Measurements from ENCODE around the gene CDYL. TPM values are rescaled to one million over a fixed set of nuclear protein-coding genes. Genes with fewer than 3 reads are reported as not detected.

The CDYL gene
- total and polyA plus RNA-seq, 4 donors: 3.3 to 25.4 (median 11.0) TPM

DNA sequence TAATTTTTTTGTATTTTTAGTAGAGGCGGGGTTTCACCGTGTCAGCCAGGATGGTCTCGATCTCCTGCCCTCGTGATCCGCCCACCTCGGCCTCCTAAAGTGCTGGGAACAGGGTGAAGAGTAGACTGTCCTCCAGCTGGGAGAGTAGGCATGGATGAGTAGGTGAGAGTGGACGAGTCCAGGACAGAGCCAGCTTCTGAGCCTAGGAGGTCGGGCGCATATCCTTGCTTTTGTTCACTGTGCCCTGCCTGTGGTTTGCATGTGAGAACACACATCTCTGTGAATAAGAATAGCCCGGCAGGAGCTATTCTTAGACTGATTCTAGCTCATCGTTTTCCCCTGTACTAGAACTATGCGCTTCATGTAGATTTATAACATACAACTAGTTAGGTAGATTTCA lies 149.4 kb downstream of the CDYL start:
- 95% methylated on average over 12 of the region's 12 CpGs for WGBS
- no peak for DNase-seq (ENCODE audit: low spot score)

DNA sequence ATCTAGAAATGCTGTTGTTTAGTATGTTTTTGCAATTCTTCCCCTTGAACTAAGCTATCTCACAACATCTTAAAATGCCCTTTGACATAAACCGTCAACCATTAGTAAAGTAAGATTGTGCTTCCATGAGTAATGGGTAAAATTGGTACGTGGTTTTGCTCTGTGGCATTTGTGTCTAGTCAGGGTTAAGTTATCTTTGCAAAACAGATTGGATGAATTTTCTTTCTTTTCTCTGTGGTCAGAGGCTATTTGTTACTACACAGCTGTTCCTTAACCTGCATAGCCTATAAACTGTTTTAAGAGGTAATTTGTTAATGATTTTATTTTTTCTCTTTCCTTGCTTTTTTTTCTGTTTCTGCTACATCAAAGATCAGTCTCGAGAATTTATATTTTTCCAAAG lies 152.2 kb downstream of the CDYL start:
- Histone ChIP-seq H3K4me1 (ENCODE audit: control insufficient read depth in 4 of 4, insufficient read depth in 4 of 4, low read length in 3 of 4) (no peaks in the 10 kb centered on the region), H3K9me3 (ENCODE audit: control insufficient read depth in 4 of 4, low read length in 3 of 4) (no peaks in the 10 kb centered on the region), H3K27me3 (ENCODE audit: control insufficient read depth in 4 of 4, insufficient read depth in 4 of 4, low read length in 3 of 4) (no peaks in the 10 kb centered on the region), H3K9ac (ENCODE audit: low read depth in 1 of 2, low read length in 2 of 2) (no peak overlapping the region), H3K27ac (ENCODE audit: low read depth in 1 of 2, low read length in 2 of 2) (no peak overlapping the region), H3K36me3 (ENCODE audit: control insufficient read depth in 4 of 4, insufficient read depth in 3 of 4, low read depth in 1 of 4, low read length in 3 of 4) (no peaks in the 10 kb centered on the region), H3K4me3 (ENCODE audit: low read depth in 1 of 3, low read length in 3 of 3) (no peak overlapping the region)
- WGBS: 91% methylated on average over 3 of the region's 3 CpGs
- DNase-seq (ENCODE audit: low spot score): no peak
- no peak for TF ChIP-seq NR2F2 (IDR thresholded peaks at IDR 0.05)
- TF ChIP-seq, protein P1, sequence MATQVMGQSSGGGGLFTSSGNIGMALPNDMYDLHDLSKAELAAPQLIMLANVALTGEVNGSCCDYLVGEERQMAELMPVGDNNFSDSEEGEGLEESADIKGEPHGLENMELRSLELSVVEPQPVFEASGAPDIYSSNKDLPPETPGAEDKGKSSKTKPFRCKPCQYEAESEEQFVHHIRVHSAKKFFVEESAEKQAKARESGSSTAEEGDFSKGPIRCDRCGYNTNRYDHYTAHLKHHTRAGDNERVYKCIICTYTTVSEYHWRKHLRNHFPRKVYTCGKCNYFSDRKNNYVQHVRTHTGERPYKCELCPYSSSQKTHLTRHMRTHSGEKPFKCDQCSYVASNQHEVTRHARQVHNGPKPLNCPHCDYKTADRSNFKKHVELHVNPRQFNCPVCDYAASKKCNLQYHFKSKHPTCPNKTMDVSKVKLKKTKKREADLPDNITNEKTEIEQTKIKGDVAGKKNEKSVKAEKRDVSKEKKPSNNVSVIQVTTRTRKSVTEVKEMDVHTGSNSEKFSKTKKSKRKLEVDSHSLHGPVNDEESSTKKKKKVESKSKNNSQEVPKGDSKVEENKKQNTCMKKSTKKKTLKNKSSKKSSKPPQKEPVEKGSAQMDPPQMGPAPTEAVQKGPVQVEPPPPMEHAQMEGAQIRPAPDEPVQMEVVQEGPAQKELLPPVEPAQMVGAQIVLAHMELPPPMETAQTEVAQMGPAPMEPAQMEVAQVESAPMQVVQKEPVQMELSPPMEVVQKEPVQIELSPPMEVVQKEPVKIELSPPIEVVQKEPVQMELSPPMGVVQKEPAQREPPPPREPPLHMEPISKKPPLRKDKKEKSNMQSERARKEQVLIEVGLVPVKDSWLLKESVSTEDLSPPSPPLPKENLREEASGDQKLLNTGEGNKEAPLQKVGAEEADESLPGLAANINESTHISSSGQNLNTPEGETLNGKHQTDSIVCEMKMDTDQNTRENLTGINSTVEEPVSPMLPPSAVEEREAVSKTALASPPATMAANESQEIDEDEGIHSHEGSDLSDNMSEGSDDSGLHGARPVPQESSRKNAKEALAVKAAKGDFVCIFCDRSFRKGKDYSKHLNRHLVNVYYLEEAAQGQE (IDR thresholded peaks at IDR 0.05): no peak
- no peak for TF ChIP-seq HNF4A (conservative IDR thresholded peaks at IDR 0.05)
- no peak for TF ChIP-seq FOXA1 (IDR thresholded peaks at IDR 0.05)
- TF ChIP-seq, protein P2, sequence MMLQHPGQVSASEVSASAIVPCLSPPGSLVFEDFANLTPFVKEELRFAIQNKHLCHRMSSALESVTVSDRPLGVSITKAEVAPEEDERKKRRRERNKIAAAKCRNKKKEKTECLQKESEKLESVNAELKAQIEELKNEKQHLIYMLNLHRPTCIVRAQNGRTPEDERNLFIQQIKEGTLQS (IDR thresholded peaks at IDR 0.05): no peak
- TF ChIP-seq, protein P3, sequence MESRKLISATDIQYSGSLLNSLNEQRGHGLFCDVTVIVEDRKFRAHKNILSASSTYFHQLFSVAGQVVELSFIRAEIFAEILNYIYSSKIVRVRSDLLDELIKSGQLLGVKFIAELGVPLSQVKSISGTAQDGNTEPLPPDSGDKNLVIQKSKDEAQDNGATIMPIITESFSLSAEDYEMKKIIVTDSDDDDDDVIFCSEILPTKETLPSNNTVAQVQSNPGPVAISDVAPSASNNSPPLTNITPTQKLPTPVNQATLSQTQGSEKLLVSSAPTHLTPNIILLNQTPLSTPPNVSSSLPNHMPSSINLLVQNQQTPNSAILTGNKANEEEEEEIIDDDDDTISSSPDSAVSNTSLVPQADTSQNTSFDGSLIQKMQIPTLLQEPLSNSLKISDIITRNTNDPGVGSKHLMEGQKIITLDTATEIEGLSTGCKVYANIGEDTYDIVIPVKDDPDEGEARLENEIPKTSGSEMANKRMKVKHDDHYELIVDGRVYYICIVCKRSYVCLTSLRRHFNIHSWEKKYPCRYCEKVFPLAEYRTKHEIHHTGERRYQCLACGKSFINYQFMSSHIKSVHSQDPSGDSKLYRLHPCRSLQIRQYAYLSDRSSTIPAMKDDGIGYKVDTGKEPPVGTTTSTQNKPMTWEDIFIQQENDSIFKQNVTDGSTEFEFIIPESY (IDR thresholded peaks at IDR 0.05): no peak
- TF ChIP-seq, protein P4, sequence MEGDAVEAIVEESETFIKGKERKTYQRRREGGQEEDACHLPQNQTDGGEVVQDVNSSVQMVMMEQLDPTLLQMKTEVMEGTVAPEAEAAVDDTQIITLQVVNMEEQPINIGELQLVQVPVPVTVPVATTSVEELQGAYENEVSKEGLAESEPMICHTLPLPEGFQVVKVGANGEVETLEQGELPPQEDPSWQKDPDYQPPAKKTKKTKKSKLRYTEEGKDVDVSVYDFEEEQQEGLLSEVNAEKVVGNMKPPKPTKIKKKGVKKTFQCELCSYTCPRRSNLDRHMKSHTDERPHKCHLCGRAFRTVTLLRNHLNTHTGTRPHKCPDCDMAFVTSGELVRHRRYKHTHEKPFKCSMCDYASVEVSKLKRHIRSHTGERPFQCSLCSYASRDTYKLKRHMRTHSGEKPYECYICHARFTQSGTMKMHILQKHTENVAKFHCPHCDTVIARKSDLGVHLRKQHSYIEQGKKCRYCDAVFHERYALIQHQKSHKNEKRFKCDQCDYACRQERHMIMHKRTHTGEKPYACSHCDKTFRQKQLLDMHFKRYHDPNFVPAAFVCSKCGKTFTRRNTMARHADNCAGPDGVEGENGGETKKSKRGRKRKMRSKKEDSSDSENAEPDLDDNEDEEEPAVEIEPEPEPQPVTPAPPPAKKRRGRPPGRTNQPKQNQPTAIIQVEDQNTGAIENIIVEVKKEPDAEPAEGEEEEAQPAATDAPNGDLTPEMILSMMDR (IDR thresholded peaks at IDR 0.05; ENCODE audit: low read depth, low read length, missing input control): no peak
- no peak for TF ChIP-seq HNF4G (IDR thresholded peaks at IDR 0.05)
- no peak for TF ChIP-seq EGR1 (IDR thresholded peaks at IDR 0.05; ENCODE audit: low read depth in 2 of 2)
- no peak for TF ChIP-seq RXRA (IDR thresholded peaks at IDR 0.05)
- no peak for TF ChIP-seq YY1 (IDR thresholded peaks at IDR 0.05)
- TF ChIP-seq SP1 (IDR thresholded peaks at IDR 0.05): no peak
- TF ChIP-seq, protein P5, sequence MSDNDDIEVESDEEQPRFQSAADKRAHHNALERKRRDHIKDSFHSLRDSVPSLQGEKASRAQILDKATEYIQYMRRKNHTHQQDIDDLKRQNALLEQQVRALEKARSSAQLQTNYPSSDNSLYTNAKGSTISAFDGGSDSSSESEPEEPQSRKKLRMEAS (IDR thresholded peaks at IDR 0.05): no peak
- no peak for TF ChIP-seq RAD21 (IDR thresholded peaks at IDR 0.05)
- TF ChIP-seq GABPA (IDR thresholded peaks at IDR 0.05 in 1 of 2, conservative IDR thresholded peaks at IDR 0.05 in 1 of 2): no peak

More for the DNA sequence above, 149.4 kb downstream of the CDYL start:
- no peaks in the 10 kb centered on the region for H3K36me3 ChIP-seq (ENCODE audit: control insufficient read depth in 4 of 4, insufficient read depth in 3 of 4, low read depth in 1 of 4, low read length in 3 of 4)
- no peak overlapping the region for H3K4me3 ChIP-seq (ENCODE audit: low read depth in 1 of 3, low read length in 3 of 3)
- H3K27ac ChIP-seq (ENCODE audit: low read depth in 1 of 2, low read length in 2 of 2): no peak overlapping the region
- no peaks in the 10 kb centered on the region for H3K4me1 ChIP-seq (ENCODE audit: control insufficient read depth in 4 of 4, insufficient read depth in 4 of 4, low read length in 3 of 4)
- no peaks in the 10 kb centered on the region for H3K9me3 ChIP-seq (ENCODE audit: control insufficient read depth in 4 of 4, low read length in 3 of 4)
- TF ChIP-seq RXRA (IDR thresholded peaks at IDR 0.05) (no peak), FOXA1 (IDR thresholded peaks at IDR 0.05) (no peak)
- TF ChIP-seq, protein P3 (IDR thresholded peaks at IDR 0.05): no peak
- TF ChIP-seq, protein P1 (IDR thresholded peaks at IDR 0.05): no peak
- no peak overlapping the region for H3K9ac ChIP-seq (ENCODE audit: low read depth in 1 of 2, low read length in 2 of 2)
- no peaks in the 10 kb centered on the region for H3K27me3 ChIP-seq (ENCODE audit: control insufficient read depth in 4 of 4, insufficient read depth in 4 of 4, low read length in 3 of 4)

Data from liver (tissue), 9 donors.